HepG2 (cell line): ENCODE measurements around the gene SPIRE1.

ENCODE experiments used
- ZBTB40 ChIP-seq, 2 experiments: fragments of 450-650 bp in 1 of 2; sonication (generic) in 1 of 2; formaldehyde crosslinking in 1 of 2; IDR thresholded peaks; 2 replicates each; pipeline versions ENCODE4 v1.6.1 to v1.8.0; 2016 to 2022; ENCODE audit warnings: antibody characterized with exemption in 1 of 2, mild to moderate bottlenecking in 1 of 2, missing genetic modification reagents in 1 of 2
- ZNF510 ChIP-seq: sonication (generic); formaldehyde crosslinking; IDR thresholded peaks from 2 replicates; pipeline ENCODE4 v1.4.0; 2020; ENCODE audit warnings: low read depth, mild to moderate bottlenecking, missing genetic modification reagents

- TF ChIP-seq ZBTB40 (IDR thresholded peaks at IDR 0.05) (no peak), ZBTB40 (CRISPR knock-in tag; IDR thresholded peaks at IDR 0.05) (no peak), ZNF510 (no peak)
Observed at GRCh38 chr18:12491611-12492435, 166.1 kb downstream of the SPIRE1 start.
